G401.6 (cell line): ENCODE results near the gene SUV39H1.
"Not testable (repeated sequence)": the region's sequence is repeated elsewhere in the genome, so short reads cannot be mapped to it uniquely, and the experiment has no call there.

ENCODE experiments used
- FAIRE-seq: peaks from 2 replicates; lab custom pipeline; 2012; peaks lifted over from hg19 to GRCh38; lab: Jason Lieb, UNC

Gene SUV39H1

DNA sequence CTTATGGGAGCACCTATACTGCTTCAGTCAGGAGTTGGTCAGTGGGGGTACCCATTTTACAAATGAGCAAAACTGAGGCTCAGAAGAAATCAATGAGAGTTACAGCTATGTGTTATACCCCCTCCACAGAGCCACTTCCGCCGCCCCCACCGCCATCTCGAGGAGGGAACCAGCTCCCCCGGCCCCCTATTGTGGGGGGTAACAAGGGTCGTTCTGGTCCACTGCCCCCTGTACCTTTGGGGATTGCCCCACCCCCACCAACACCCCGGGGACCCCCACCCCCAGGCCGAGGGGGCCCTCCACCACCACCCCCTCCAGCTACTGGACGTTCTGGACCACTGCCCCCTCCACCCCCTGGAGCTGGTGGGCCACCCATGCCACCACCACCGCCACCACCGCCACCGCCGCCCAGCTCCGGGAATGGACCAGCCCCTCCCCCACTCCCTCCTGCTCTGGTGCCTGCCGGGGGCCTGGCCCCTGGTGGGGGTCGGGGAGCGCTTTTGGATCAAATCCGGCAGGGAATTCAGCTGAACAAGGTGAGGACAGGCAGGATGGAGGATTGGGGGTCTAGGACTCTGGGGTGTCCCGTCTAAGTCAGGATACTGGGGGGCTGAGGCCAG, 7.9 kb upstream of the SUV39H1 start:
- FAIRE-seq: no peak

DNA sequence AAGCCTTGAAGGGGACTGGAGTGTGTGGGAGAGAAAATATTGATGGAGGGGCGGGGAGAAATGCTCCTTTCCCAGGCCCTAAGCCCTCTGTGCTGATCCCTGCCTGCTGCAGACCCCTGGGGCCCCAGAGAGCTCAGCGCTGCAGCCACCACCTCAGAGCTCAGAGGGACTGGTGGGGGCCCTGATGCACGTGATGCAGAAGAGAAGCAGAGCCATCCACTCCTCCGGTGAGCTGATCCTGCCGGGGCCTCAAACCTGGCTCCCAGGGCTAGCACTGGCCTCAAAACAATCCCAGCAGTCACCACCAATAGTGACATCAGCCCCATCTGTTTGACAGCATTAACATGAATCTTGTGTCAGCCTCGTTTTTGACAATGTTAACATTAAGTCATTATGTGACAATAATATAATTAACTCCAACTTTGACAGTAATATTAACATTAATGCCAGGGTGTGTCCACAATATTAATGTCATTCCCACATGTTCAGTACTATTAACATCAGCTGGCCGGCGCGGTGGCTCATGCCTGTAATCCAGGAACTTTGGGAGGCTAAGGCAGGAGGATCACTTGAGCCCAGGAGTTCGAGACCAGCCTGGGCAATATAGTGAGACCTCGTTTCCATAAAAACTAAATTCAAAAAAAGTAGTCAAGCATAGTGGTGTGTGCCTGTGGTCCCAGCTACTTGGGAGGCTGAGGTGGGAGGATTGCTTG, 7.2 kb upstream of the SUV39H1 start:
- no peak for FAIRE-seq

DNA sequence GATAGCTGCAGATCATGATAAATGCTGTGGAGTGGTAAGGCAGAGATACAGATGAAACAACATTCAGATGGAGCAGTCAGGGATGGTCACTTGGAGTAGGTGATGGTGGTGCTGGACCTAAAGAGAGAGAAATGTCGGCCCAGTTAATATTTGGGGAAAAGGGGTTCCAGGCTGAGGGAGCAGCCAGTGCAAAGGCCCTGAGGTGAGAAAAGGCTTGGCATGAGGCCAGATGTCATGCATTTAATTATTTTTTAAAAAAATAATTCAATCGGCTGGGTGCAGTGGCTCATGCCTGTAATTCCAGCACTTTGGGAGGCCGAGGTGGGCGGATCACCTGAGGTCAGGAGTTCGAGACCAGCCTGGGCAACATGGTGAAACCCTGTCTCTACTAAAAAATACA, 4.8 kb upstream of the SUV39H1 start:
- not testable (repeated sequence) for FAIRE-seq

DNA sequence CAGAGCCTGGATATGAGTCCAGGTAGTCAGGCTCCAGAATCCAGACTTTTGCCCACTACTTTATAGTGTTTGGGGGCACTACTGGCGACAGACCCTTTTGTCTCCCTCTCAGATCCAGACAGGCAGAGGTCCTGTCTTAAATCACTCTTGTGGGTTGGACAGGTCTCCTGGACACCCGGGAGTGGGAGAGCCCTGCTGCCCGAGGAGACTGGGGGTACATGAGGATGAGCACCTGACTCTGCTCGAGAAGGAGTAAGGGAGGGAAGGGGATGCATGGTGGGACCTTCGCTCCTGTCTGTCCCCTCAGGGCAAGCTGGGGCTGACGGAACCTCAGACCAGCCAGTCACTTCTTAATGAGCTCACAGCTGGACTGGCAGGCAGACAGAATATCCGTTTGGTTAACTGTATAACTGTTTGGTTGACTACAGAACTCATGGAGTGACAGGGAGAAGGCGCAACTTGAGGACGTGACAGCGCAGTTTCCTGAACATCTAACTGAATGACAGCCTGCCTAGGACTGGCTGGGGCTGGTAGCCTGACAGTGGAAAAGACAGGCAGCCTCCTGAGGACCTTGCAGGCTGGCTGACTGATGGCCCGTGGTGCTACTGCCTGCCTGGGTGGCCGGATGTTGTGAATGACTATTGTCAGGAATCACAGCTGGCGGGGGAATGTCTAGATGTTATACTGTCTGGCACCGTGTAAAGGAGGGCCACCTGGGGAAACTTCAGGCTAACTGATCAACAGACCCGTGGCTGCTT, 1.6 kb upstream of the SUV39H1 start:
- FAIRE-seq: no peak

DNA sequence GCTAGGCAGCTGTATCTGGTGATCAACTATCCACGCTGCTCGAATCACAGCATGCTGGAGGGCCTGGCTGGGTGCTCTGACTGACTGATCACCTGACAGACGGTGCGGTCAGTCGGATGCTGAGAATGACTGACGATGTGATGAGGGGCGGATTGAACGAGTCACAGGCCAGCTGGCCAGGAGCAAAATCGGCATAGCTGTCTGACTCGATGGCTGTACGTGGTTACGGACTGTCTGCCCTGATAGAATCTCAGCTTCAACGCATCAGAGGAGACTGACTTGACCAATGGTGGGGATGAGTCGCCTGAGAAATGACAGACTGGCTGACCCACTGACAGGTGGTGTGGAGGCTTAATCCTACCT, 1.0 kb upstream of the SUV39H1 start:
- FAIRE-seq: no peak

DNA sequence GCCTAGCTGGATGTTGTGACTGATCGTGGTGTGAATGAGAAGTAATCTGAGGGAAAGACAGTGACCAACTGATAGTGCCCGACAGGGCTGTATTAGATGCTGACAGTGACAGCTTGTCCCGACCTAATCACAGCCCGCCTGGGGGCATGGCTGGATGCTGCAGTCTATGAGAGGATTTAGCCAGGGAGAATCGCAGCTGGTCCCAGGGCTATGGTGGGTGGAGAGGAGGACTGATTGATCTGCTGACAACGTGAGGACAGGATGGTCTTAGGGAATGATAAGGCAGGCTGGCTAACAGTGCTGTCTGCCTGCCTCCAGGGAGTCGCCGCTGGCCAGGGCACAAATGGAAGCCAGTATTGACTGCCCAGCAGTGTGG, 621 bp upstream of the SUV39H1 start:
- no peak for FAIRE-seq

DNA sequence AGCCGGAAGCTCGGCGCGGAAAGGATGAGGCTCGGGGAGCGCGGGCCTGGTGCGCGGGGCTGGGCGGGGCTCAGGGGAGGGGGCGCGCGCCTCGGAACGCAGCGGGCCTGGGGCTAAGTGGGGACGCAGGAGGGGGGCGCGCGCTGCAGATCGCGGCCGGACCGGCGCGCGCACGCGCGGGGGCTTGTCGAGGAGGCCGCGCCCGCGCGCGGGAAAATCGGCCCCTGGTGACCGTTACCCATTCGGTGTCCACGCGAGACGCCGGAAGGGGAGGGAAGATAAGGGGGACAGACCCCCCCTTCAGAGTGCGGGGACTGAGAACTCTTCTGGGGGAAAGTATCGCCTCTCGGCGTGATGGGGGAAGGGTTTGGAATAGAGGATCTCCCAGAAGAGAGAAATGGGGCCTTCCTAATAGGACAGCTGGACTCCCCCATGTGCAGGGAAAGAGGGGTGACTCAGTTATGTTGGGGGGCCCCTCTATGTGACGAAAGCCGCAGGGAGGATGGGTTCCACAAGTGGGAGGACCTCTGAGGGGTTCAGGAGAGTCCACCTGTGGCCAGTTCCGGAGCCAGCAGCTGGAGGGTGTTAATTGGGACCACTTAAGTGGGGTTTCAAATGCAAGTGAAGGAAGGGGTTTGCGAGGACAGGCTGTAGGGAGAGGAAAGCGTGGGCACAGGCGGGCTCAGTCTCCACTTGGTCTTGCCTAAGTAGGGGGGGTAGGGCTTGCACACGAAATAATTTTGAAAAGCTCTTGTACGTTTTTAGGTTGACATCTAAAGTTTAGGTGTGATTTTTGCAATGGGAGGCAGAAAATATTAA, 584 bp downstream of the SUV39H1 start:
- FAIRE-seq: no peak

DNA sequence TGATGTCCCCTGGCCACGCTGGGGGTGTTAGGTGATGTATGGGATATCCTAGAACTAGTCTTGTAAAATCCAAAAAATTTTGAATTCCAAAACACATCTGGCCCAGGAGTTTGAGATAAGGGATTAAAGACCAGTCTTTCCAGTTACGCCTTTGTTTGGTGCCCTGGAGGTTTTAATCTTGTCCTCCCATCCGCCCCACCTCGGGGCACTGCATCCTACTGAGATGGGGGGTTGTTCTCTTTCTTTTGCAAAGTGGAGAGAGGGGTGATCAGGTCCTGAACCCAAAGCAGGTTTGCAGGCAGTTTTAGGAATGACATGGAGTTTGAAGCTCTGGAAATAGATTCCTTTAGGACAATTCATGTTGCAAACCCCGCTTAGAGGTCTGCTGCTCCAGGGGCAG, 1.8 kb downstream of the SUV39H1 start:
- FAIRE-seq: no peak

DNA sequence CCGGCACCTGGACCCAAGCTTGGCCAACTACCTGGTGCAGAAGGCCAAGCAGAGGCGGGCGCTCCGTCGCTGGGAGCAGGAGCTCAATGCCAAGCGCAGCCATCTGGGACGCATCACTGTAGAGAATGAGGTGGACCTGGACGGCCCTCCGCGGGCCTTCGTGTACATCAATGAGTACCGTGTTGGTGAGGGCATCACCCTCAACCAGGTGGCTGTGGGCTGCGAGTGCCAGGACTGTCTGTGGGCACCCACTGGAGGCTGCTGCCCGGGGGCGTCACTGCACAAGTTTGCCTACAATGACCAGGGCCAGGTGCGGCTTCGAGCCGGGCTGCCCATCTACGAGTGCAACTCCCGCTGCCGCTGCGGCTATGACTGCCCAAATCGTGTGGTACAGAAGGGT, 3.7 kb downstream of the SUV39H1 start:
- FAIRE-seq: no peak

DNA sequence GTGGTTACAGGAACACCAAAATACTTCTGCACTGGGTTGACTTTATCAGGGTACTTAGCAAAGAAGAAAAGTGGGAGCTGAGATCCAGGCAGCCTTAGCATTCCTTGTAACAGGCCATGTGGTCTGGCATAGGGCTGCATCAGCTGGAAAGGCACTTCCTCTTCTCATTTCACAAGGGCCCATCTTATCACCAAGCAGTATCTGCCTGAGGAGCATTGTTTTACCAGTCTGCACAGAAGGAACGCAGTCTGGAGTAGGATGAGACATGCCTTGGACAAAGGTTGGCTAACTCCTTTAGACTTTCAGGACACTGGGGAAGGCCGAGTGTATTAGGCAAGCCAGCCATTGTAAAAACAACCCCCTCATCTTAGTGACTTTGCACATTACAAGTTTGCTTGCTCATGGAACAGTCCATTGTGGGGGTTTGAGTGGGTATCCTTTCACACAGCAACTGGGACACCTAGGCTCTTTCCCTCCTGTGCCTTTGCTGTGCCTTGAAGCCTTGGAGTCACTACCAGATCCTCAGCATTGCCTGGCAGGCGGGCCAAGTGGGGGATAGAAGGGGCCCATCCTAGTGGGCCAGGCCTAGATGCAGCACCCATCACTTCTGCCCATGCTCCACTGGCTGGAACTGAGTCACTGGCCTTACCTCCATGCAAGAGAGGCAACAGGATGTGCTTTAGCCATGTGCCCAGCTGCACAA, 4.6 kb downstream of the SUV39H1 start:
- no peak for FAIRE-seq

DNA sequence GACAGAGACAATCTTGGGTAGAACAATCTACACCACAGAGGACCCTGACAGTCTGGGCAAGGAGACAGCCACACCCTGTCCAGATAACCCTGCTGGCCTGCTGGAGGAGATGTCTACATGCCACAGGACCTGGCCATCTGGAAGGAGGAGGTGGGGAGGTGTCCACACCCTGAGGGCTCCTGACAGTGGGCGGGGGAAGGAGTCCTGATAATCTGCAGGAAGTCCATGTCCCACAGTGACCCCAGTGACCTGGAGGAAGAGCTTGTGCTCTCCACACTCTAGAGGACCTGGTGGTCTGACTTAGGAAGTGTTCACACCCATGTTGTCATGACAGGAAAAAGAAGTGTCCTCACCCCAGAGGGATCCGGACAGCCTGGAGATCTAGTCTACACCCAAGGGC, 5.5 kb downstream of the SUV39H1 start:
- no peak for FAIRE-seq

DNA sequence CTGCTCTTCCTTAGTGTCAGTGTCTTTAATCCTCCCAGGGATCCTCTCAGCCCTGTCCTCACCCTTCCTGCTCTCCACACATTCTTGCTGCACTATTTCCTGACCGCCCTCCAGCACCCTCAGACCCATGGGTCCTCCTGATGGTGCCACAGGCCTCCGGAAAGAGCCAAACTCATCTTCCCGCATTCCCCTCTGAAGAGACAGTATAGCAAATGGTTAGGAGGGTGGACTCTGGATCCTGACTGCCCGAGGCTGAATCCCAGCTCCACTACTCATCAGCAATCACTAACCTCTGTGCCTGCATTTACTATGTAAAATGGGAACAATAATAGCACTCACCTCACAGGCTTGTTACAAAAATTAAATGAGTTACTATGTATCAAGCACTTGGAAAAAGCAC, 6.2 kb downstream of the SUV39H1 start:
- no peak for FAIRE-seq

DNA sequence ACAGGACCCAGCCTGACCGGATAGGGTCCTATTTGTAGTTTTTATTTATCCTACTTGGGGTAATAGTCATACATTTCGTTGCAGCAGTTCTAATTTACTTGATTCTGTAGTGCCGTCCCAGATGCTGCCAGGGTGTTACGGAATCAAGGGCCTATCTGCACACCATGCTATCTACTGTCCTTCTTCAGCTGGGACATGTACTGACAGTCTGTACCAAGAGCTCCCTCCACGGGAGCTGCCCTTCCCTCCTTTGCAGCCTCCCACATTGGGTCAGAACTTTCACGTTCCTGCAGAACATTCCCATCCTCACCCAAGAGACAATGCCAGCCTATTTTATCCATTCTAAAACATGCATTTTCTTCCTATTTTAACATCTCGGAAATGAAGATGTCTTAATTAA, 6.7 kb downstream of the SUV39H1 start:
- FAIRE-seq: no peak

DNA sequence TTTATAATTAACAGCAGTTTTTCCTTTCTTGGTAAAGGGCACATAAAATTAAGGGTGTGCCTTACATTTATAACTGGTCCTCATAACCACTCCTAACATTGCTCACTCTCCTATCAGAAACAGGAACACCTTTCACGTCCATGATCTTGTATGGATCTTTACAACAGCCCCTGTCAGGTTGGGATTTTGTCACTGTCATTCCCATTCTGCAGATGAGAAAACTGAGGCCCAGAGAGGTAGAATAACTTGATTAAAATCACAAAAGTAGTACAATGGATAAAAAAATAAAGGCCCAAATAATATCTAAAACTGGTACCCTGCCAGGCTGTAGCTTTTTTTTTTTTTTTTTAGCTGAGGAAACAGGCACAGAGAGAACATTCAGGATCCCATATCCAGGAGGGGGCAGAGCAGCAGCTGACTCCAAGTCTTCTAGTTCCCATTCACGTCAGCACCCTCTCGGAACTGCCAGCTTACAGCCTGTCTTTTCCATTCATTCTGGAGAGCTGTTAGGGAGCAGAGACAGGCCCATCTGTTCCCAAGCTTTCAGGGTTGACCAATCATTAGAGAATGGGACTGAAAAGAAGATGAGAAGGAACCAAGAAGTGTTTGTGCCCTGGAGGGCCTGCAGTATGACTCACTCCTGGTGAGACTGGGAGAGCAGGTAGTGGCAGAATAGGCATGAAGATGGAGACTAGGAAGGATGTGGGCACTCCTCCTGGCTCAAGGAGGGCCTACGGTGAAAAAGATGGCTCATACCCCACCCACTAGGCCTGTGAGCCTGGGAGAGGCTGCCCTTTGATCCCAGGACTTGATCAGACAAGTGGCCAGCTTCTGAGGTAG, 7.3 kb downstream of the SUV39H1 start:
- FAIRE-seq: no peak

DNA sequence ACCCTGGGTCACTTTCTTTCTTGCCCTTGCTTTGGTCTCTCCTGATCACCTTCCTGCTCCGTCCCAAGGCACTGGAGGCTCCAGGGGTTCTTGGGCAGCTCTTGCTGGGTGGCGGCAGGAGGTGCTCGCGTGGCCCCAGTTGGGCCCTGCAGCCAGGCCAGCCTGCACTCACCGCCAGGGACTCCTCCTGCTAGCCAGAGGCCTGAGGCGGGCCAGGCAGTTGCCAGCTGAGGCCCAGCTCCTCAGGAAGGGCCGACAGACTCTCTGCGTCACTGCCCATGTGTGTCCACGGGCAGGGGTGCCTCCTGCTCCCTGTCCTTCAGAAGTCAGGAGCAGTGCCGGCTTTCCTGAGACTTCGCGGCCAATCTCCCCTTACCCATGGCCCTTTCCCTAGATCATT, 9.3 kb downstream of the SUV39H1 start:
- no peak for FAIRE-seq

DNA sequence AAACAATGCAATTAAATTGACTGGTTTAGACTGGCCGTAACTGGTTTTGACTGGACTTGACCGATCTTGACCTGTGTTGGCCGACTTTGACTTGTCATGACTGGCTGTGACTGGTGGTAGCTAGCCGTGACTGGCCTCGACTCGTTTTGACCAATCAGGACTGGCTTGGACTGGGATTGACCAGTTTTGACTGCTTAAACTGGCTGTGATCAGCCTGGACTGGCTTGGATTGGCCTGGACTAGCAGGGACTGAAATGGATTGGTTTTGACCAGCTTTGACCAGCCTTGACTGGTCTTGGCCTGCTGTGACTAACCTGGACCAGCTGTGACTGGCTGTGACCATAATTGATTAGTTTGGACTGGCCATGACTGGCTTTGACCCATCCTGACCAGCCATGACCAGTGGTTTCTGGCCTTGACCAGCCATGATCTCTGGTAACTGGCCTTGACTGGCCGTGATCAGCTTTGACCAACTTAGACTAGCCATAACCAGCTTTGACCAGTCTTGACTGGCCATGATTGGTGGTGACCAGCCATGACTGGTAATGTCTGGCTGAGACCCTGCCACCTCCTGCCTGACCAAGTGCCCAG, 13.1 kb downstream of the SUV39H1 start:
- no peak for FAIRE-seq

DNA sequence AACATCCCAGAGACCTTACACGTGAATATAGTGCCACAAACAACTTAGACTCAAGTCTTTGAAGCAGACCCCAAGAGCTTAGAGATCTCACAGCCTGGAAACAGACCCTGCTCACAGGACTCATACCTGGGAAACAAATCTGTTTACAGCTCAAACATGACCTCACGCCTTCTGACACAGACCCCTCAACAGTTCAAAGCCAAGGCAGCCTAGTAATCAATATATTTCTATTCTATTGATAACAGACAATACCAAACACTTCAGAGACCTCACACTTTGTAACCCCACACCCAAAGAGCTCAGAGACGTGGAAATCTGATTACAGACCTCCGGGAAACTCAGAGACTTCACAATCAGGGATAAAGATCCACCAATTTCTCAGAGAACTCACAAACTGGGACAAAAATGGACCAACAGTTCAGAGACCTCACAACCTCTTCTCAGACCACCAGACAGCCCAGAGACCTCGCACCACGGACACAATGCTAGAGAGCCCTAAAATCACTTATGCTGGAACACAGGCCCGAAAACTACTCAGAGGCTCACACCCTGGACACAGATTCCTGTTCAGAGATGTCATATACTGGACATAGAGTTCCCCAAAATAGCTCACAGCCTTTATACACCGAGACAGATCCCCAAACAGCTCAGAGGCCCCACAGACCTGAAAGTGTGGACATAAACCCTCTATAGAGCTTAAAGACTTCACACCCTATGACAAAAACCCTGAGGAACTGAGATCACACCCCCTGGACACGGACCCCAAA, 14.8 kb downstream of the SUV39H1 start:
- no peak for FAIRE-seq

DNA sequence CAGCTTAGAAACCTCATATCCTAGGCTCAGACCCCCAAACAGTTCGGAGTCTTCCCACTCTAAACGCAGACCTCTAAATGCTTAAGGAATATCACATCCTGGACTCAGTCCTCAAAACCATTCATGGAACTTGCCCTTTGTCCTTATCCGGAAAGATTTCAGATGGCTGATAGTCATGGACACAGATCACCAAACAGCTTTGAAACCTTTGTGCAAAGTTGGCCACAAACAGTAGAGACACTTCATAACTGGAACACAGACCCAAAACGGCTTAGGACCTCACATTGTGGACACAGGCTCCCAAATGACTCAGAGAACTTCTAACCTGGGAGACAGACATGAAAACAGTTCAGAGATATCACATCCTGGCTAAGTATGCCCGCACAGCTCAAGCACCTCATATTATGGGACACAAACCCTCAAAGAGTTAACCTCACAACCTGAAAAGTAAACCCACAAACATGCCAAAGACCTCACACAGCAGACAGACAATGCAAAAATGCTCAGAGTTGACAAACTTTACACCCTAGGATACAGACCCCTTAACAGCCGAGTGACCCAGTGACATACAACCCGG, 15.5 kb downstream of the SUV39H1 start:
- FAIRE-seq: no peak

DNA sequence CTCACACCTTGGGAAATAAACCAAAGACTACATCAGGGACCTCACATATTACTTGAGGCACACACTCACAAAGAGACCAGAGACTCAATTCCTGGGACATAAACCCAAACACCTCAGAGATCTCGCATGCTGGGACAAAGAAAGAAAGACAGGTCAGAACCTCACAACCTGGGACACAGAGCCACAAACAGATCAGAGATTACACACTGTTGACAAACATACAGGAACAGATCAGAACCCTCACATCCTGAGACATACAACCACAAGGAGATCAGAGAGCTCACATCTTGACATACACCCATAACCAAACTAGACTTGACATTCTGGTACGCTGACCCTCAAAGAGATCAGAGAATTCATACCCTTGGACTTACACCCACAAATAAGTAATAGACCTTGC, 17.3 kb downstream of the SUV39H1 start:
- no peak for FAIRE-seq

DNA sequence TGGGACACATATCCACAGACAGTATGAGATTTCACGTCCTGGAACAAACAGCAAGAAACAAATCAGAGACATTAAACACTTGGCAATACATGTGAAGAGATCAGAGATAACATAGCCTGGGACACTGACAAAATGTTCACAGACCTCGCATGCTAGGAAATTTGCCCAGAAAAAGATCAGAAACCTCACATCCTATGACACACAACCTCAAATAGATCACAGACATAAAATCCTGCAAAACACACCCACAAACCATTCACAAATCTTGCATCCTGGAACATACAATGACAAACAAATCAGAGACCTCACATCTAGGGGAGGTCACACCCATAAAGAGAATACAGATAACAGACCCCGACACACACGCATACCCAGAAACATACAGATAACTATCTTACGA, 18.0 kb downstream of the SUV39H1 start:
- no peak for FAIRE-seq
